GM12874 (cell line): ENCODE results near the gene PHOSPHO2.

Source experiments
- CTCF ChIP-seq: IDR thresholded peaks from 2 replicates; pipeline ENCODE4 v1.5.1; 2011; ENCODE audit warnings: low read depth, mild to moderate bottlenecking, control low read depth, low read length, moderate library complexity; ENCODE audit not compliant: insufficient read depth

Gene PHOSPHO2

GRCh38 chr2:169702996-169703395, 8.7 kb downstream of the PHOSPHO2 start:
- TF ChIP-seq CTCF: no peak

- TF ChIP-seq CTCF: no peak
These were observed 10.0 kb downstream of the PHOSPHO2 start for GRCh38 chr2:169704160-169704708.

GRCh38 chr2:169705927-169706326, 11.7 kb downstream of the PHOSPHO2 start:
- no peak for TF ChIP-seq CTCF

- no peak for TF ChIP-seq CTCF
These were observed 13.4 kb downstream of the PHOSPHO2 start for GRCh38 chr2:169707626-169708025.

- TF ChIP-seq CTCF: no peak
These were observed 15.1 kb downstream of the PHOSPHO2 start for GRCh38 chr2:169709331-169709730.

GRCh38 chr2:169709981-169710380, 15.7 kb downstream of the PHOSPHO2 start:
- no peak for TF ChIP-seq CTCF

- no peak for TF ChIP-seq CTCF
These were observed 17.7 kb downstream of the PHOSPHO2 start for GRCh38 chr2:169711751-169712509.
